Stimulated activated CD8-positive, alpha-beta memory T cell treated with anti-CD3 and anti-CD28 coated beads, Interleukin-12 subunit alpha, Interleukin-12 subunit beta, amount 100 ng/mL, for 1 hour (primary cell): ENCODE measurements around the gene ERICH6.

Experiments
- DNase-seq: peaks from one replicate; pipeline ENCODE4 v3.0.0-alpha.2; 2020; ENCODE audit warnings: low read depth

Gene ERICH6

DNA sequence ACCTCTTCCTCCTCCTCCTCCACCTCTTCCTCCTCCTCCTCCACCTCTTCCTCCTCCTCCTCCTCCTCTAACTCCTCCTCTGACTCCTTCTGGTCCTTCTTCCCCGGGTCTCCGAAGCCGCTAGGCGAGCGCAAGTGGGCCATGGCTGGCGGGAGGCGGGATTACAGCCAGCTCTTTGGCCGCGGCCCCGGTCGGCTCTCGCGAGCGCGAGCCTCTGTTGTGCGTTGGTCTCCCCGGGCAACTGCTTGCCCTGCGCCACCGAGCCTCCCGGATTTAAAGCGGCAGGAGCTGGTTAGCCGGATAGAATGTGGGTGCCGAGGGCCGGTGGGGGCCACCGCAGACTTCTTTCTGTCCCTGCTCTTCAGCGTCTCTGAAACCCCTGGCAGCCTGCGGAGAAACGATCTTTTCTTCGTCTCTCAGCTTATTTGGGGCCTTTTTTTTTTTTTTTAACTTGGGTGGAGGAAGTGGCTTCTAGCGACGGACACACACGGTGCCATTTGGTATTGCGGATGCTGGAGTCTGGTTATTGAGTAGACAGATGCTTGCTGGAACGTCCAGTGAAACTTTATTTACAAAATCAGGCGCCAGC is at the start of gene ERICH6:
Gene ERICH6, minus strand, starts transcription at position 165 of the 589 bp plus-strand sequence. Its CDS starts 22 bp downstream, at position 143.
- DNase-seq, result peak; percentile 64

GRCh38 chr3:150751781-150752263 is 48.1 kb upstream of the ERICH6 start:
- no peak for DNase-seq

DNA sequence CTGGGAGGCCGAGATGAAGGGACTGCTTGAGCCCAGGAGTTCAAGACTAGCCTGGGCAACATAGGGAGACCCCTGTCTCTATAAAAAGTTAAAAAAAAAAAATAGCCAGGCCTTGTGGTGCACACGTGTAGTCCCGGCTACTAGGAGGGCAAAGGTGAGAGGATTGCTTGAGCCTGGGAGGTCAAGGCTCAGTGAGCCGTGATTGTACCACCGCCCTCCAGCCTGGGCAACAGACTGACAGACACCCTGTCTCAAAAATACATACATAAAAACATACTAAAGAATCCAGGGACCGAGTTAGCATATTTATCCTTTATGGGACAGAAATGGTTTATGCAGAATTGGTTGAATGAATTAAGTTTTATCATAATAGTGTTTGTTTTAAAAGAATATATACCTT is 45.5 kb upstream of the ERICH6 start:
- no peak for DNase-seq

DNA sequence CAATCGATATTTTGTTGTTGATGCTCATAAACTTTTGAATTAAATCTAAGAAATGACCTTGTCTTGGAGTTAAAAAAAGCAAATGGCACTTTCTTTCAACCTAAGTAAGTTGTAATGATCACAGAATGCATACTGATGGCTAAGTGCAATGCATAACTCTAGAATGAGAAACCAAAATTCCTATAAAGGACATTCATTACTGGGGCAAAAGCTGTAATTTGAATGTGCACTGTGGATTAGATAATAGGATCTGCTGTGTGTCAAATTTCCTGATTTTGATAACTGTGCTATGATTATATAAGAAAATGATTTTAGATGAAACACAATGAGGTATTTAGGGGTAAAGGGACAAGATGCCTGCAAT is 44.9 kb upstream of the ERICH6 start:
- no peak for DNase-seq

DNA sequence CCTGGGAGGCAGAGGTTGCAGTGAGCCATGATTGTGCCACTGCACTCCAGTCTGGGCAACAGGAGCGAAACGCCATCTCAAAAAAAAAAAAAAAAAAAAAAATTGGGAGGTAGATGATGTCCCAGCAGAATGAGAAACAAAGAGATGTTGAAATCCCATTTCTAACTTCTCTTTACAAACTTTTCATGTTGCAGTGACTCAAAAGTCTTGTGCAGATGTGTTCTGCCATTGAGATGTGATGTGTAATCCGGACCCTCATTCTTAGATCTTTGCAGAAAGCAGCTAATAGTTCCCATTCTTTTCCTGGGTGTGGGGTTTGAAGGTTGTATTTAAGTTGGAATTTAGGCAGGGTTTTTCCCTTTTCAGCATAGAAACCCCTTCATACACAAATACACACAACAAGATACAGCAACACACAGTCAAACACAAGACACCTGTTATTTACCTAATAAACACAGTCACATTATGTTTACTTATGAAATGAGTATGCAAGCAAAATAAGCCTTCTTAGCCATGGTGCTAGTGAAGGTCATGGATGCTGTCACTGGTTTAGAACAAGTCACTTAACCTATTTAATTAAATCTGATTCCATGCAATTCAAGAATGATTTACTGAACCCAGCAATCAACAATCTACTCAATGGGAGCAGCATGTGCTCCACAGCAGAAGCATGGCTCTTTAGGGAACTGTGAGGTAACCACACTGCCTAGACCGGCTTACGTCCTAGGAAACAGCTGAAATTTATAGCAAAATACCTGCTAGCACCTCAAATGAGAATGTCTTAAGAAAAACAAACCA is 44.4 kb upstream of the ERICH6 start:
- DNase-seq, result no peak

DNA sequence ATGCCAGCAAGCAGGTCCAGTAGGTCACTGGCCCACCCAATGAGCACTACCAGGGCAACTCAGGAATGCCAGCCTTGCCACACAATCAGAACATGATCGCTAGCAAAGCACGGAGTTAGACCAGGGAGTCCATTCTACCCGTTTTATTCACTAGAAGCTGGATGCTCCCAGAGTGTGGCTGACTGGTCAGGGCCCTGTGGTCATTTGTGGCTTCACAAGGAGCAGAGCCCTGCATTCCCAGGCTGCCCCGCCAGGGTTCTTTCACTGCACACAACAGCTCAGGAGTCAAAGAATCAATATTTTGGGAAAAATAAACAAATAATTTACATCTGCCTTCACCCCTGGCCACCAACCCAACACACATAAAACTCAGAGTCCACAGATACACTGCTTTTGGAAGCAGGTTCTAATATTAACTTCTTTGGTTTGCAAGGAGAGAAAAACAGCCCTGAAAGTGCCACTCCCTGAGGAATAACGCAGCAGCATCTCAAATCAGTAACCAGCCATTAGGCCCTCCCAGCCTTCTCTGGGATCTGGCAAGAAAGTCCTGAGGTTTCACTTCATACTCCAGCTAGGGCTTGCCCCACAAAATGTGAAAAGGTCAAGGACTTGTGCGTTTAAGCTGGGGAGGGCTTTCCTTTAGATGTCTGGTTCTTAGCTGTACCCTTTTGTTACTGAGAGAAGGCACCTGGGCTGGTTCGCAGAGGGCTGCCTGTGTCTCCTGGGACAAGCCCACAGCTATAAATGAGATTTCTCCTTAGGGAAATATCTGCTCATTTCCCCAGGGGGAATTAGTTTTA is 43.3 kb upstream of the ERICH6 start:
- DNase-seq, result no peak

DNA sequence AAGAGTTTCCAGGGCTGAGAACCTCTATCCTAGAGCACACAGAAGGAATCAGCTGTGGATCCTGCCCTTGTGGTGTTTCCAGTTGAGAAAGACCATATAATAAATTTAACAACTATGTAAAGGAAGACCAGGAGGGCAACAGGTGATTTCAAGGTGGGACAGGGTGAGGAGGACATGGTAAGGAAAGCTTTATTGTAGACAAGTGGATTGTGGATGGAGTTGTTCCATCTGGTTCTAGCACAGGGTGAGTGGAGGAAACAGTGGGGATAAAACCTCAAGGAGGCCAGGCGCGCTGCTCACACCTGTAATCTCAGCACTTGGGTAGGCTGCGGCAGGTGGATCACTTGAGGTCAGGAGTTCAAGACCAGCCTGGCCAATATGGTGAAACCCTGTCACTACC is 42.1 kb upstream of the ERICH6 start:
- no peak for DNase-seq

- no peak for DNase-seq
Observed at GRCh38 chr3:150744919-150745211, 41.1 kb upstream of the ERICH6 start.

DNA sequence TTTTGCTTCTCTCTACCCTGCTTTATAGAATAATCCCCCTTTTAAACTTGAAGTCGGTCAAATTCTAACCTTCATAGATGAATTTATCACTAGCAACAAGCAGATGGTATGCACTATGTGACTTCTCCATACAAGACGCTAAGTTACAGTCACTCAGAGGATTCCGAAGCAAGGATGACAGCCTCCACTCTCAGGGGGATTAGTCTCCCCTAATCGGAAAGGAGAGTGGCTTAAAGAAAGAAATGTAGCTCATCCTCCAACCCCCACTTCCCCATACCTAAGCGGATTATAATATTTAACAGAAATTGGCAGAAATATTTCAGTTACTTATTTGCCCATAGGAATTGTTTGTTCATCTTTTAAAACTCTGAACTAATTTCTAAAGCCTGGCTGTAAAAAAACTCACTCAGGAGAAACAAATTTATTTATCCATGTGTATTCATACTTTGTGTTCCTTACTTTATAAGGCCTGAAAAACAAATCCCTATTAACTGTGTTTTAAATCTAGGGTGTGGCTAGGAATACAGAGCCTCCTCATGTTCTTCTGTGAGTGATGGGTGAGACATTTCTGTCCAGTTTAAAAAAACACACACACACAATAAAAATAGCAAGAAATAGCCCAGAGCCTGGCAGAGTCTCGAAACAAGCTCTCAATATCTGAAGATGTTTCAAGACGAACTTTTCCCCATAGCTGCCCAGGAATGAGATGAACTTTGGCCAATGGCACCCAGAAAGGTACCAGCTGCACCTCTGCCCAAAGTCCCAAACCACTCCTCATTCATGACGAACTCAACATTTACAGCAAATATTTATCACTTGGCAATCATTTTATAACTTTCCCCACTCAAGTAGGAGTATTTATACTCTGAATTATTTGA is 40.6 kb upstream of the ERICH6 start:
- DNase-seq, result no peak

- DNase-seq, result no peak
Observed at GRCh38 chr3:150743508-150743907, 39.8 kb upstream of the ERICH6 start.

DNA sequence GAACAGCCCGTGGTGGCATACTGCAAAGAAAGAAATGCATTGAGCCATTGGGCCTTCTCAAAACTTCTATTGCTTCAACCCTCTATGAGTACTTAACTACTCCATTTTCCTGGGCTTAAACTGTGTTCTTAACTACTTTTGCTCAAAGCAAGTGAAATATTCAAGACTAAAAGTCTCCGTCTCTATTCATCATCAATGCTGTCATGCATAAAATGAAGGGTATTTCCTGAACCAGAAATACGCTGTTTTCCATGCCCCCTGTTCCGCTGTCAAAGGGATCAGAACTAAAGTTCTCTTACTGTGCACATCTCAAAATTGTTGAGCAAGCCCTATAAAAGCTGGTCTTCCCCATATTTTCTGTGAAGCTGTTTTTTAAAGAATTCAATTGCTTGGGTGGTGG is 39.0 kb upstream of the ERICH6 start:
- DNase-seq, result no peak

DNA sequence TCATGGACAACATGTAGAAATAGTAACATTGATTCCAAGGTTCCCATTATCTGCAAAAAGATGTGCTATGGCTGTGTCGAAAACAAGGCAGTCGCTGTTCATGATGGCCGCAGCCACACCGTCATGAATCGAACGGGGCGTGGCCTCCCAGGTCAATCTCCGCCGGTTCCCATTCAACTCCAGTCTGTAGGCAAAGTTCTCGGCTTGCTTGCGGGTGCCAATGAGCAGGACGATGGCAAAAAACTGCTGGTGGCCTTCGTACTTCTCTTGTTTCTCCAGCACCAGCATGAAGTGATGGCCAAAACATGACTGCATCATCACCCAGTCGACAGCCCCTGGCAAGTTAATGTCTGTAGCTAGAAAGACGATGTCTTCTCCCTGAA is 38.4 kb upstream of the ERICH6 start:
- no peak for DNase-seq

DNA sequence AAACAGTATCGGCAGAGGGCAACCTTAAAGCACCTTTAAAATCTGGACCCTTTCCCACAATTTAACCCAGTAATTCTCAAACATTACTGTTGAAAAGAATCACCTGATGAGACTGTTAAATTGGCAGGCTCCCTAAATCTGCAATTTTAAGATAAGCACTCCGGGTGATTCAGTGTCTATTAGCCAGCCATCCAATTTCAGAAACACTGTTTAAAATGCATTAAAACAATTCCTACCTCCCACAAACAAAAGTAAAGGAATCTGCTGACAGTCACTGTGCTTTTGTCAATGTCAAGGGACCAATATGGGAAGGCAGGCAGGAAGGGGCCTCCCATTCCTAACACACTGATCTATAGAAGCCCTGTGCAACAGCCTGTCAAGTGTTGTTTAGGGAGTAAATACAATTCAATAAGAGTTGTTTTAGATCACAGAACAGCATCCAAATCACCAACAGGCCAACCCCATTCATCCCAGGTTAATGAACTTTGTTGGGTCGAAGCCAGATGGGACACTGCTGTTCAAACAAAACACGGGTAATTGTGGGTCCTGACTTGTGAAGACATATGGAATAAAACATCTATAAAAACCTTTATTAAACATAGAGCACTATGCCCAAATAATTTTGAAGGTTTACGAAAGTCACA is 37.9 kb upstream of the ERICH6 start:
- DNase-seq, result no peak

GRCh38 chr3:150740733-150741496 is 37.2 kb upstream of the ERICH6 start:
- DNase-seq, result no peak

DNA sequence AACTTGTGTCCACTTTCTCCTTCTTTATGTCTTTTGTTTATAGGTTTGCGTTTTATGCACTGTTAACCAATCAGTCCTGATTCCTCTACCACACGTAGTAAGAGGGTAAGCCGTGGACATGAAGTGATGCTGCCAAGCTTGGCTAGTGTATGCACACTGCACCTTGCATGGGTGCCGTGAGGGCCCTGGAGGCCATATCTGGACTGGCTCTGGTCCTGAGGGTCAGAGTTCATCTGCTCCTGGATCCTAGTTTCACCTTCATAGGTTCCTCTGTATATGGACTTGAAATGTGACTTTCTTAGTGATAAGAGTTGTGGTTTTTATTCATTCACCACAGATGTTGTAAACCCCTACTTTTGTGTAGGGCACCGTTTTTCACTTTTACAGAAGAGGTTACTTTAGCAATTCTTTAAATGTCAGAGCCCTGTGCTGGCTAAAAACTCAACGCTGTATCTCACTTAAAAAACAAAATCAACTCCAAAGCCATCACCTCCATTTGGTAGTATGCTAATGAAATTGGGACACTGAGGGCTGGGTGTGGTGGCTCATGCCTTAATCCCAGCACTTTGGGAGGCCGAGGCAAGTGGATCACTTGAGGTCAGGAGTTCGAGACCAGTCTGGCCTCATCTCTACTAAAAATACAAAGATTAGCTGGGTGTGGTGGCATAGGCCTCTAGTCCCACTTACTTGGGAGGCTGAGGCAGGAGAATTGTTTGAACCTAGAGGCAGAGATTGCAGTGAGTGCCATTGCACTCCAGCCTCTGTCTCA is 36.3 kb upstream of the ERICH6 start:
- no peak for DNase-seq

GRCh38 chr3:150739200-150739863 is 35.6 kb upstream of the ERICH6 start:
- DNase-seq, result no peak

DNA sequence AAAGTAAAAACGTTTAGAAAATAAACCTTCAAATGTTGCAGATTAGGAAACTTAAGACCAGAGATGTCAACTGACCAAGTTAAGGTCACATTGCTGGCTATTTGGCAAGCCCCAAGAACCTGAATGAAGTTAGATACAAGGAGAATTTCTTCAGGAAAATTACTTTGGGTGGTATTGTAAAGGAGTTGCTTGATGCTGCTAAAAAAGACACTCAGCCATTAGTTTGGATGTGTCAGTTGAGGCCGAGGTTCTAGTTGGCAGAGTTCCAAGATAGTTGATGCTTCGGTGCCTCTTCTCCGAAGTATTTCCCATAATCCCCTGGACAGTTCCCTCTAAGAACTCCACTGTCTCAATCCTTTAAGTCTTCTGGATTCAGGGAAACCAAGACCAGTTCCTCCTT is 35.0 kb upstream of the ERICH6 start:
- no peak for DNase-seq

- DNase-seq, result no peak
Observed at GRCh38 chr3:150737874-150738679, 34.4 kb upstream of the ERICH6 start.
